GM21717 (cell line): ENCODE results near the gene MICAL2.

Source experiments
- ATAC-seq: cut with Tn5 transposase; IDR thresholded peaks from one replicate; pipeline ENCODE4 v1.9.1; 2021; ENCODE audit warnings: mild to moderate bottlenecking, moderate library complexity; ENCODE audit not compliant: unreplicated experiment

MICAL2 gene, protein sequence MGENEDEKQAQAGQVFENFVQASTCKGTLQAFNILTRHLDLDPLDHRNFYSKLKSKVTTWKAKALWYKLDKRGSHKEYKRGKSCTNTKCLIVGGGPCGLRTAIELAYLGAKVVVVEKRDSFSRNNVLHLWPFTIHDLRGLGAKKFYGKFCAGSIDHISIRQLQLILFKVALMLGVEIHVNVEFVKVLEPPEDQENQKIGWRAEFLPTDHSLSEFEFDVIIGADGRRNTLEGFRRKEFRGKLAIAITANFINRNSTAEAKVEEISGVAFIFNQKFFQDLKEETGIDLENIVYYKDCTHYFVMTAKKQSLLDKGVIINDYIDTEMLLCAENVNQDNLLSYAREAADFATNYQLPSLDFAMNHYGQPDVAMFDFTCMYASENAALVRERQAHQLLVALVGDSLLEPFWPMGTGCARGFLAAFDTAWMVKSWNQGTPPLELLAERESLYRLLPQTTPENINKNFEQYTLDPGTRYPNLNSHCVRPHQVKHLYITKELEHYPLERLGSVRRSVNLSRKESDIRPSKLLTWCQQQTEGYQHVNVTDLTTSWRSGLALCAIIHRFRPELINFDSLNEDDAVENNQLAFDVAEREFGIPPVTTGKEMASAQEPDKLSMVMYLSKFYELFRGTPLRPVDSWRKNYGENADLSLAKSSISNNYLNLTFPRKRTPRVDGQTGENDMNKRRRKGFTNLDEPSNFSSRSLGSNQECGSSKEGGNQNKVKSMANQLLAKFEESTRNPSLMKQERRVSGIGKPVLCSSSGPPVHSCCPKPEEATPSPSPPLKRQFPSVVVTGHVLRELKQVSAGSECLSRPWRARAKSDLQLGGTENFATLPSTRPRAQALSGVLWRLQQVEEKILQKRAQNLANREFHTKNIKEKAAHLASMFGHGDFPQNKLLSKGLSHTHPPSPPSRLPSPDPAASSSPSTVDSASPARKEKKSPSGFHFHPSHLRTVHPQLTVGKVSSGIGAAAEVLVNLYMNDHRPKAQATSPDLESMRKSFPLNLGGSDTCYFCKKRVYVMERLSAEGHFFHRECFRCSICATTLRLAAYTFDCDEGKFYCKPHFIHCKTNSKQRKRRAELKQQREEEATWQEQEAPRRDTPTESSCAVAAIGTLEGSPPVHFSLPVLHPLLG

DNA sequence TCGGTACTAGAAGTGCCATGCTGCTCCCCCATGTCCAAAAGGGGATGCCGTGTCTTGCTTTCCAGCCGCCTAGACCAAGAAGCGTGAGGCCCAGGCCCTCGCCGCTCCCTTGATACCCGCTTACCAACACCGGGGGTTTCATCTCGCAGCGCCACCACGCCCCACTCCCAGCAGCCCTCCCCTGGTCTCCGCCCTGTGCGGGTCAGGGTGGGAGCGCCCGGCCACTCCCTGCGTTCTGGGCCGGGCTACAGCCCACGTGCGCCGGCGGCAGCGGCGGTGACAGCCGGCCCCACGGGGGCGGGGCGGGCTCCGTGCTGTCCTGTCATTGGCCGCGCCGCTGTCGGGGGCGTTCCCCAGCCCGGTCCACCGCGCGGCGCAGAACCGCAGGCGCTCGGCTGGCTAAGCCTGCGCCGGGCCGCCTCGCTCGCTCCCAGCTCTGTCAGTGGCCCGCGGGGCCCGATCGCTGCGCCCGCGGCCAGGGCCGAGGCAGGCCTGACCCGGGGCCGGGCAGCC is at the start of gene MICAL2:
TSS of gene MICAL2 (plus strand) at position 390 of the 513 bp plus-strand sequence. CDS start 51,566 bp downstream, outside the sequence.
- peak; percentile 97 for ATAC-seq

DNA sequence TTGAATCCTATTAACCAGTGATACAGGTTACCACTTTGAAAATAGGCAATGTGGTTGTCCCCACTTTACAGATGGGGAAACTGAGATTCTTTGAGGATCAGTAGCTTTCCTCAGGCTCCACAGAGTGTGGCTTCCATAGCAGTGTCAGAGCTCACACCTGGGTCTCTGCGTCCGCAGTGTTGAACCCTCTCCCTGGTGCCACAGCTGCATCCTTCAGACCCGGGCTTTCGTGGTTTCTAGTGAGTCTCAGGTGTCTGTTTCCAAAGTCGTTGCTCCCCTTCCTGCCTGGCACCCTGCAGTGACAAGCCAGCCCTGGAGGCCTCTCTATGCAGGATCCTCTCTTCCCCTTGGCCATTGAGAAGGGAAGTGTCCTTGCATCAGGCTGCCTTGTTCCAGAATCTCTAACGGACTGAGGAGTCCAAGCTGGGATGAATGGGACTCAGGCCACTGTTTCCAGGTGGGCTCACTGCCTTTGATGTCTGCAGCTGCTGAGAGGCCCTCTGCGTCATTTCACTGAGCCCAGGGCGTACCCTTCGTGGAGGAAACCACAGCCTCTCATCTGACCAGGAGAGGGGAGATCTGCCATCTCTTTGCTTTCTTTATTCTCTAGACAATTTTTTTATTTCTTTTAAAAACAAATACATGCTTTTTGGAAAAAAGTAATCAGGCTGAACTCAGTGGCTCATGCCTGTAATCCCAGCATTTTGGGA is 48.4 kb upstream of the MICAL2 start:
- ATAC-seq: no peak

DNA sequence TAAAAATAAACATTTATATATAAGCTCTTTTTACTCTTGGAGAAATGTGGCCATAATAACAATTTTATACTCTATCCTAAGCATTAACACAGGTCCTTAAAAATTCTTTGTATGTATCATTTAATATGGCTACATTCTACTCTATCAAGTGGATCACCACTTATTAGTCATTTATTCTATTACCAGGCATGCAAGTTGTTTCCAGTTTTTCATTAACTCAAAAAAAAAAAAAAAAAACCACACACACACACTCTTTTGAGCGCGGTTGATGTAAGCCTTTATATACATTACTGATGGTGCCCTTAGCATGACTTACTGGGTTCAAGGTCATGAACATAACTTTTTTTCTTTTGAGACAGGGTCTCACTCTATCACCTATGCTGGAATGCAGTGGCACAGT is 47.1 kb upstream of the MICAL2 start:
- no peak for ATAC-seq

DNA sequence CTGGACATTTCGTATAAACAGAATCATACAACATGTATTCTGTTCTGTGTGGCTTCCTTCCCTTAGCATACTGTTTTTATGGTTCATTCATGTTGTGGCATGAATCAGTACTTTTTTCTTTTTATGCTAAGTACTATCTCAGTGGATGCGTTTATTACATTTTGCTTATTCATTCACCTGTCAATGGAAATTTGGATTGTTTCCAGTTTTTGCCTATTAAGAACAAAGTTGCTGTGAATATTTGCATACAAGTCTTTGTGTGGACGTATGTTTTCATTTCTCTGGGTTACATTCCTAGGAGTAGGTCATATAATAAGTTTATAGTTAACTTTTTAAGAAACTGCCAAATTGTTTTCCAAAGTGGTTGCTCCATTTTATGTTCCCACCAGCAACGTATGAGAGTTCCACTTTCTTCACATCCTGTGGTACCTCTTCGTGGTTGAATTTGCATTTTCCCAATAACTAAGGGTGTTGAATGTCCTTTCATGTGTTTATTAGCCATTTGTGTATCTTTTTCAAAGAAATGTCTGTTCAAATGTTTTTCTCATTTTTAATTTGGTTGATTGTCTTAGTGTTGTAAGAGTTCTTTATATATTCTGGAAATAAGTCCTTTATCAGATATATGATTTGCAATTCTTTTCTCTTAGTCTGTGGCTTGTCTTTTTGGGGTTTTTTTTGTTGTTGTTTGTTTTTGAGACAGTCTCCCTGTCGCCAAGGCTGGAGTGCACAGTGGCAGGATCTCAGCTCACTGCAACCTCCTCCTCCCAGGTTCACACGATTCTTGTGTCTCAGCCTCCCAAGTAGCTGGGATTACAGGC is 46.0 kb upstream of the MICAL2 start:
- no peak for ATAC-seq

DNA sequence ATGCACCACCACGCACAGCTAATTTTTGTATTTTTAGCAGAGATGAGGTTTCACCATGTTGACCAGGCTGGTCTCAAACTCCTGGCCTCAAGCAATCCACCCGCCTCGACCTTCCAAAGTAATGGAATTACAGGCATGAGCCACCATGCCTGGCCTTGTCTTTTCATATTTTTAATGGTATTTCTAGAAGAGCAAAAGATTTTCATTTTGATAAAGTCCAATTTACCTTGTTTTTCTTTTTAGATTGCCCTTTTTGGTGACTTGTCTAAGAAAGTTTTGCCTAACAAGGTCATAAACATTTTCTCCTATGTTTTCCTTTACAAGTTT is 45.5 kb upstream of the MICAL2 start:
- ATAC-seq: no peak

DNA sequence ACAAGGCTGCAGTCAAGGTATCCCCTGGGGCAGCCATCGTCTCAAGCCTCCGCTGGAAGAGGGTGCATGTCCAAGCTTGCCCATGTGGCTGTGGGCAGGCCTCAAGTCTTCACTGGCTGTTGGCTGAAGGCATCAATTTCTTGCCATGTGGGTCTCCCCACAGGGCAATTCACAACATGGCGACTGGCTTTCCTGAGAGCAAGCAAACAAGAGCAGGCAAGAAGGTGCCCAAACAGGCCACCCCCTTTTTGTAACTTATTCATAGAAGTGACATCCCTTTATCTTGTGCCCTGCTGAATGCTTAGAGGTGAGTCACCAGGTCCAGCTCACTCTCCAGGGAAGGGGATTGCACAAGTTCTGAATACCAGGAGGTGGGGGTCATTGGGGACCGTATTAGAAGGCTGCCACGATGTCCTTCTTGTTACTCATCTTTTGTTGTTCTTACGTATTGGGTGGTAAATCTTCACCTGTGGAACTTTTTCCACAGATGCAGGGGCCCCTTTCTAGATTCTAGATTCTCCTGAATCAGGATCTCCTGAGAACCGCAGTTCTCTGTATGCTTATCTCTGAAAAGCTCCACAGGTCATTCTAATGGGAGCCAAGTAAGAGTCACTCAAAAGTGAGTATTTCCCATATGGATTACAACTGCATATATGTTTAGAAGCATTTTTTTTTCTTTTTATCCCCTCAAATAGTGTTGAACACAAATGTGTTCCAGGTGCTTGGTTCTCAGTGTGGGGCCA is 44.2 kb upstream of the MICAL2 start:
- ATAC-seq: no peak

DNA sequence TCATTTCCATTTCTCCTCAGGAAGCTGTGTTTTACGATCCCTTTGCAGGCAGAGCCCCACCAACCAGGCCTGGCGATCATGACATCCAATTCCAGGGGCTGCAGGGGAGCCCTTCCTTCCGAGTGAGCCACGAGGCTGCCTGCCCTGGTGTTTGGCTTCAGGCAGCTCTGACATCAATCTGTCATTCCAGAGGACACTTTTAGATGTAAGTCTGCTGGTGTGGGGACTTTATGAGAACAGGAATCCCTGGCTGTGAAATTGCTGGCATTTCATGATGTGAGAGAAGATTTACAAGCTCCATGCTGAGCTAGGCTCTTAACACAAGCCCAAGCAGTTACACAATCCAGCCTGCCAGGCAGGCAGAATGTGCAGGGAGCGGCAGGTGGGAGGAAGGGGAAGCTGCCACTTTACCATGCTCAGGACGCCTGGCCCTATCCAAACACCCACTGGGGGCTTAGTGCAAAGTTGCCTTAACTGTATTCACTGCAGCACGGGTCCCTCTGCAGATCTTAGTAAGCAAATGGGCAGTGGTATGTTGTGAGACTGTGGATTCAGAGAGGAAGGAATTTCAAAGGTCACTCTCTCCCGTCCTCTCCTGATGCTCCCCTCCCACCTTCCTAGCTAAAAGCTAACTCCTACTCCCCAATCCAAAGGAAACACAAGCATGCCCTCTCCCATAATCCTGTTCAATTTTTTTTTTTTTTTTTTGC is 43.4 kb upstream of the MICAL2 start:
- ATAC-seq: no peak

DNA sequence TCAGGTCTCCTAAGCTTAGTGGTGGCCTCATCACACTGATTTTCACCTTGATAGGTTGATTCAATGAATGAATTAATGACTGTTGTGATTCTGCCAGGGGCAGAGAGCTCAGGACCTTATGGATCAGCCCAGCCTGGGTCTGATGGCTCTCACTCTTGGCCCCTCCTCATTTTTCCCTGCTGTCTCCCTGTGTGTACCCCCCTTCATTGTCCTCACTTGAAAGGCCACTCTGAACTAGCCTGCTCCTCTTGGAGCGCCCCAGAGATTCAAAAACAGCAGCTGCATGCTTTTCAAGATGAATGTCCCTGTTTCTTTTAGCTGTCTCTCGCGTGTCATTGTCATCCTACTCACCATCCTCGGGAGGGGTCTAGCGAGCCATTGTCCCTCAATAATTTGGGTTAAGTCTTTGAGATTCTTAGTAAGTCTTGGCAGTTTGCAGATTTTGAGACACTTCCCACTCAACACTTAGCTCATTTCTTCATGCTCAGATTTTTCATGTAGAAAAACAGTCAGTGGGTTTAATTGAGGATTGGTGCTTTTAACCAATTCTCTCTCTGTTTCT is 42.5 kb upstream of the MICAL2 start:
- no peak for ATAC-seq

DNA sequence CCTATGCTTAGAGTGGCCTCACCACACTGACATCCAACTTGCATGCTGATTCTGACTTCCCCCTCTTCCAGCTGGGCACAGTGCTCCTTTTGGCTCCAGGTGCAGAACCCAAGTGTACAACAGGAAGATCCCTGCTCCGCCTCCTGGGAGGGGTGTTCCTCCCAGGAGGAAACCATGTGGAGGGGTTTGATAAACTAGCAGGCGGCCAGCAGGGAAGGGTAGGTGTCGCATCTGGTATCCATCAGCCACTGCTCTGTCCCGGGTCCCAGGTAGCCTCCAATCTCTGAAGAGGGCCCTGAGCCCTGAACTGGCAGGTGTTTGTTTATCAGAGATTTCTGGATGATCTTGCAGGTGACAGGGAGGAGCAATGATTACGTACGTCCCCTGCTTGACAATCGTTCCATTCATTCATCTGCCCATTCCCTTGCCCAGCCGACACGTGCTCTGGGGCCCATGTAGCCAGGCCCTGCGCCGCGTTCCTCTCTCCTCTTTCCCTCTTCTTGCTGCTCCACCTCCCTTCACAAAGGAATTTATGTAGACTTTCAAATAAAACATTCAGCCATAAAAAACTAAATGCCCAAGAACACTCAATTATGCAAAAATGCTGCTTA is 41.2 kb upstream of the MICAL2 start:
- ATAC-seq: no peak

DNA sequence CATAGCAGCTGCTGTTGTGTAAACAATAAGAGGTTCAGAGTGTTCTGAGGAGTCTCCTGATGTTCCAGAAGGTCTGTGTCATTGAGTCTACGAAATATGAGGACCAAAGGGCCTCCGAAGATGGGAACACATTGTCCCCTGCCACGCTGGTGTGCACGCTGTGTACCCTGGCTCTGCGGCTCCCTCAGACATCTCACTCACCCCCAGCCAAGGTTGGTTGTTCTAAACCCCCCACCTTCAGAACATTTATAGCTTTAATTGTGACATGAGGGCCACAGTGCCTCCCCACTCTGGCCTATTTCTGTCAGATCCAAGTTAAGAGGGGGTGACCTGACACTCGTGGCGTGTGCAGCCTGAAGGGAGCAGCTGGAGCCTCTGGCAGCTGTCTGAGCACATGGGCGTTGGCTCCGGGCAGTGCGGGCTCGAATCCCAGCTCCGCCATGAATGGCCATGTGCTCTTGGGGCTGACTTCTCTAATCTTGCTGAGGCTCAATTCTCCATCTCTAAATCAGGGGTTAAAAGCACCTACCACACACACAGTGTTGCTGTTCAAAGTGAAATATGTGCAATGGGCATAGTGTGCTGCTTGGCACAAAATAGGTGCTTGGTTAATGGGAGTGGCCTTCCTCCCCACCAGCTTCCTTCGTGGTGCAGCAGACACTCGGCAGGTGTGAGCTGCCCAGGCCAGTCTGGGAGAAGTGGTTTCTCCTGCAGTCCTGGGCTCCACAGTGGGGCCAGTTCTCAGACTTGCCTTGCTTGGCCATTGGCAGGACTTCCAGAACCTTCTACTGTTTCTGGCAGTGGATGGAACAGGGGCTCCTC is 39.7 kb upstream of the MICAL2 start:
- no peak for ATAC-seq

DNA sequence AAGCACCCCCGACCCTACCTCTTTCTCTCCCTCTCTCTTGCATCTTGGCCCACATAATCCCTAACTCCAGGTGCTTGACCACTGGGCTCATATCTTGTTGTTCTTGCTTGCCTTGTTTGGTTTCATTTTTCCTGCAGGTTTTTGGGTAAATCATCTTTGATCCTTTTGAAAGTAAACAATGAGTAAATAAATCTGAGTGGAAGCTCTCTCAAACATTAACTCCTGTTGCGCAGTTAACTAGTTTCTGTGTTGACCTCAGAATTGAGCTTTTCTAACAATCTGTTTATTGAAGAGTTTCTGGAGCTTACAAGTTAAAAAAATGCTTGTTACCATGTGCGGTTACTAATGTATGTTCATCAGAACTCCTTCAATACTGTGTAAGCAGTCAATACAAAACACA is 38.8 kb upstream of the MICAL2 start:
- ATAC-seq: no peak

DNA sequence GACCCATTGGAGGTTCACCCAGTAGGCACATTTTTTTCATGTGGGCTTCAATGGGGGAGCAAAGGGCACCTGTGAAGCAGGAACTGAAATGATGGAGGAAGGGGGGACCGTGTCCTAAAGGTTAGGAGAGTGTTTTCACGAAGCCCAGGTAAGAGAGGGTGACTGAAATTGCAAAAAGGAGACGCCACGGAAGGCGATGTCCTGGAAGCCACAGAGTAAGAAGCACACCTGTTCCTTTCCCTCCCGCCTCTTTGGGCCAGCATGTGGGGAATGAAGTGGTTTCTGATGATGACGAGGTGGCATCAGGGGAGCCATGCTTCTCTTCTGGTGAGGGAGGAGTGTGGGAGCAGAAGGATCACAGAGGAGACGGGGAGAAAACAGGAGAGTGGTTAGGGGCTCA is 37.0 kb upstream of the MICAL2 start:
- no peak for ATAC-seq

DNA sequence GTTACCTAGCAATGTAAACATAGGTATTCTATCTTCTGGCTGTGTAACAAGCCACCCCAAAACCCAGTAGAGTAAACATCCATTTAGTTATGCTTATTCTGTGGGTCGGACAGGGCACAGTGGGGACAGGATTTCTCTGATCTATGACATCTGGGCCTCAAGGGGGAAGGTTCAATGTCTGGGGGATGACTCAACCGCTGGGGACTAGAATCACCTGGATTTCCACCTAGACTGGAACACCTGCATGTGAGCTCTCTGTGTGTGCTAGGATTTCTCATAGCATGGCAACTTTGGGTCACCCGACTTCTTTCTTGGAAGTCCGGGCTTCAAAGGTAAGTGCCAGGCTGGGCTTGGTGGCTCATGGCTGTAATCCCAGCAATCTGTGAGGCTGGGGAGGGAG is 36.5 kb upstream of the MICAL2 start:
- no peak for ATAC-seq

DNA sequence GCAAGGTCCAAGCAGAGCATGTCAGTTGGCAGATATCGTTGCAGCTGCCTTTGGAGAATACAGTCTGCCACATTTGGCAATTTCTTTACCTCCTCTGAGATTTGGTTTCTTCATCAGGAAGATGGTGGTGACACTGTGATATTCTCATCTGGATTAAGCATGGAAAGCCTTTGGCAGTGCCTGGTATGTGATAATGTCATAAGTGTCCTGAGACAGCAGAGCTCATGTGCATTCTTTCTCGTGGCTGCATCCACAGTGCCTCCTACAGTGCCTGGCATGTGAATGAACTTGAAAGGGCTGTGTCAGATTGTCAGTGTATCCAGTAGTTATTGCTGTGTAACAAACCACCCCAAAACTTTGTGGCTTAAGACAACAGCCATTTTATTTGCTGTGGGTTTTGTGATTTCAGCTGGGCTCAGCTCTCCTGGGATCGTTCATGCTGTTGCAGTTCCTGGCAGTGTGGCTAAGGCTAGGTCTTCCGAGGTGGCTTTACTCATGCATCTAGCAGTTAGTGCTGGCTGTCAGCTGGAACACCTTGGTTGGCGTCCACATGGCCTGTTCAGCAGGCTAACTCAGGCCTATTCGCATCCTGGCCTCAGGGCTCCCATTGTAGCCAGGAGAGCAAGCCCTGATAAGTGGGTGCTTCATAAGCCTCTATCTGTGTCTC is 35.7 kb upstream of the MICAL2 start:
- ATAC-seq: no peak

DNA sequence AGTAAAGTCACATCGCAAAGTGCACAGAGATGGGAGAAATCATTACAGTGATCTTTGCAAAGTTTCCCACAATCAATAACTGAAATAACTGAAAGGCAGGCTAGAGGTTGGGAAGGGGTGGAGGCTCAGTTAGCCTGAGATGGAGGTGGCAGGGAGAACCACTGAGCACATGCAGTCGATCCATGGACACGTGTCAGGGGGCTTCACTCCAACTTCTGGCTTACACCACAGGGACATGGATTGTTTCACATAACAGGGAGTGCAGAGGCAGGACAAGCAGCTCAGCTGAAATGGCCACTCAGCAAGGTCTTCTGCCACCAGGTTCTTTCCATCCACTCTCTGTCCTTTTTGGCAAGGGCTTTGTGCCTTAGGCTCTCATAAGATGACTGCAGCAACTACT is 35.1 kb upstream of the MICAL2 start:
- no peak for ATAC-seq
